ENCODE results near the gene SMC1B.
"Not testable (repeated sequence)": the region's sequence is repeated elsewhere in the genome, so short reads cannot be mapped to it uniquely, and the experiment has no call there.

SMC1B gene

DNA sequence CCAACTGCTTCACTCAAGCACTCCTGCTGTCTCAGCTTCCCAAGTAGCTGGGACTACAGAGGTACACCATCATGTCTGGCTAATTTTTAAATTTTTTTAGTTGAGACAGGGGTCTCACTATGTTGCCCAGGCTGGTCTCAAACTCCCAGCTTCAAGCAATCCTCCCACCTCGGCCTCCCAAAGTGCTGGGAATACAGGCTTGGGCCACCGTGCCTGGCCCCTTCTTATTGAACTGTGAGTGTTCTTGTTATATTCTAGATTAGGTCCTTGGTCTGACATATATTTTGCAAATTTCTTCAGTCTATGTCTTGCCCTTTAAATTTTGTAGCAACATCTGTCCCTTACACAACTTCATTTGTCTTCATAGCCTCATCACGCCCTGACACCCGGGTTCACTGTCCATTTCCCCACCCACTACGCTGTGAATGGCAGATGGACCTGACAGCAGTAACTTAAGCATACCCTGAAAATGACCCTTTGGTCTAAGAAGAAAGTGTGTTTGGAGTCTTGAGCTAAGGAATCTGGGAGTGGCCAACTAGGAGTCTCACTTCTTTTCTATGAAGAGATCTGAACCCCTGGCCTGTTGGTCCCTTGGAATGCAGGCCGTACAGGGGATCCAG, 107.8 kb downstream of the SMC1B start:
- H3K27ac ChIP-seq = no peak overlapping the region
- H4K20me1 ChIP-seq = peaks cover 0 to 4% (median 2%) of the 10 kb centered on the region in 11 experiments; a peak in 10 of 22 replicates

DNA sequence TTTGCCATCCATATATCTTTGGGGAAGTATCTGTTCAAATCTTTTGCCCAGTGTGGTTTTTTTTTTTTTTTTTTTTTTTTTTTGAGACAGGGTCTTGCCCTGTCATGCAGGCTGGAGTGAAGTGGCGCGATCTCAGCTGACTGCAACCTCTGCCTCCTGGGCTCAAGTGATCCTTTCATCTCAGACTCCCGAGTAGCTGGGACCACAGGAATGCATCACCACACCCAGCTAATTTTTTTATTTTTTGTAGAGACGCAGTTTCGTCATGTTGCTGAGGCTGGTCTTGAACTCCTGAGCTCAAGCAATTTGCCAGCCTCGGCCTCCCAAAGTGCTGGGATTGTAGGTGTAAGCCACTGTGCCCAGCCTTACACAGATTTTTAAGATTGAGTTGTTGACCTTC, 108.4 kb downstream of the SMC1B start:
- Histone ChIP-seq H3K4me1 (peaks cover 18 to 76% (median 36%) of the 10 kb centered on the region in 10 experiments), H4K20me1 (no peaks in the 10 kb centered on the region), H3K36me3 (no peaks in the 10 kb centered on the region), H3K4me3 (no peak overlapping the region), H3K27me3 (no peaks in the 10 kb centered on the region), H3K9me3 (replicated peaks in 1 of 11) (no peaks in the 10 kb centered on the region), H3K27ac (no peak overlapping the region), H3K4me2 (no peak overlapping the region), H3K9ac (no peak overlapping the region)
- no peak for TF ChIP-seq Cebpa-rat (IDR thresholded peaks at IDR 0.05)

More for the DNA sequence above, 107.8 kb downstream of the SMC1B start:
- no peak for TF ChIP-seq Cebpa-rat (IDR thresholded peaks at IDR 0.05)
- Histone ChIP-seq H3K4me2 (no peak overlapping the region), H3K27me3 (no peaks in the 10 kb centered on the region), H3K9ac (no peak overlapping the region), H3K9me3 (replicated peaks in 1 of 11) (no peaks in the 10 kb centered on the region), H3K36me3 (no peaks in the 10 kb centered on the region), H3K4me3 (no peak overlapping the region), H3K4me1 (peaks cover 19 to 71% (median 36%) of the 10 kb centered on the region in 10 experiments)

DNA sequence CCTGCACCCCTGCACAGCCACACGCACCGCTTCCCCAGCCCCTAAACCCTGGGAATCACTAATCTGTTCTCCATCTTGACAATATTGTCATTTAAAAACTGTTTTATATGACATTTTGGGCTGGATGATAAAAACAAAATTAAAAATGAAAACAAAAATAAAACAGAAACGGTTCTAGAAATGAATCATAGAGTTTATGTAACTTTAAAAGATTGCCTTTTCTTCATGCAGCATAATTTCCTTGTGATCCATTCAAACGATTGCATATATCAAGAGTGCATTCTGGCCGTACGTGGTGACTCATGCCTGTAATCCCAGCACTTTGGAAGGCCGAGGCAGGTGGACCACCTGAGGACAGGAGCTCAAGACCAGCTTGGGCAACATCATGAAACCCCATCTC, 110.2 kb downstream of the SMC1B start:
- no peaks in the 10 kb centered on the region for H3K27me3 ChIP-seq
- H3K27ac ChIP-seq = peak overlapping the region in 1 of 11 experiments; percentile 48; a peak in 1 of 22 replicates
- peak overlapping the region in 4 of 11 experiments; percentile 1 to 62 (median 44); a peak in 4 of 22 replicates for H3K4me2 ChIP-seq
- H3K36me3 ChIP-seq = no peaks in the 10 kb centered on the region
- no peaks in the 10 kb centered on the region for H4K20me1 ChIP-seq
- no peak overlapping the region for H3K9ac ChIP-seq
- H3K4me3 ChIP-seq = no peak overlapping the region
- peaks cover 5 to 81% (median 36%) of the 10 kb centered on the region in 10 experiments; a peak in 18 of 20 replicates for H3K4me1 ChIP-seq
- no peak for TF ChIP-seq Cebpa-rat (IDR thresholded peaks at IDR 0.05)
- no peaks in the 10 kb centered on the region for H3K9me3 ChIP-seq (replicated peaks in 1 of 11)

DNA sequence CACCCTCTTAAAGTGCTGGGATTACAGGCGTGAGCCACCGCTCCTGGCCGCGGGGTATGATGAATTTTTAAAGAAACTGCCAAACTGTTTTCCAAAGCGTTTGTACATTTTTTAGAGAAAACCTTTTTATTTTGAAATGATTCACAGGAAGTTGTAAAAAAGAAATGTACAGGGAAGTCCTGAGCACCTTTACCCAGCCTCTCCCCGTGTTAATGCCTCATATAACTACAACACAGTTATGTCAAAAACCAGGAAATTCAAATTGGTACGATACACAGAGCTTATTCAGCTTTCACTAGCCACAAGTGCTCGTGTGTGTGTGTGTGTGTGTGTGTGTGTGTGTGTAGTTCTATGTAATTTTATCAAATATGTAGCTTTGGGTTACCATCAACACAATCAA, 110.6 kb downstream of the SMC1B start:
- Histone ChIP-seq H4K20me1 (no peaks in the 10 kb centered on the region), H3K36me3 (no peaks in the 10 kb centered on the region), H3K9me3 (replicated peaks in 1 of 11) (no peaks in the 10 kb centered on the region), H3K9ac (no peak overlapping the region), H3K4me3 (no peak overlapping the region), H3K27ac (peak overlapping the region in 2 of 11 experiments; percentile 48 to 50; a peak in 3 of 22 replicates), H3K27me3 (no peaks in the 10 kb centered on the region), H3K4me2 (peak overlapping the region in 4 of 11 experiments; percentile 29 to 62 (median 60); a peak in 8 of 22 replicates), H3K4me1 (peaks cover 5 to 80% (median 37%) of the 10 kb centered on the region in 10 experiments; a peak in 18 of 20 replicates)
- TF ChIP-seq Cebpa-rat (IDR thresholded peaks at IDR 0.05) = no peak

DNA sequence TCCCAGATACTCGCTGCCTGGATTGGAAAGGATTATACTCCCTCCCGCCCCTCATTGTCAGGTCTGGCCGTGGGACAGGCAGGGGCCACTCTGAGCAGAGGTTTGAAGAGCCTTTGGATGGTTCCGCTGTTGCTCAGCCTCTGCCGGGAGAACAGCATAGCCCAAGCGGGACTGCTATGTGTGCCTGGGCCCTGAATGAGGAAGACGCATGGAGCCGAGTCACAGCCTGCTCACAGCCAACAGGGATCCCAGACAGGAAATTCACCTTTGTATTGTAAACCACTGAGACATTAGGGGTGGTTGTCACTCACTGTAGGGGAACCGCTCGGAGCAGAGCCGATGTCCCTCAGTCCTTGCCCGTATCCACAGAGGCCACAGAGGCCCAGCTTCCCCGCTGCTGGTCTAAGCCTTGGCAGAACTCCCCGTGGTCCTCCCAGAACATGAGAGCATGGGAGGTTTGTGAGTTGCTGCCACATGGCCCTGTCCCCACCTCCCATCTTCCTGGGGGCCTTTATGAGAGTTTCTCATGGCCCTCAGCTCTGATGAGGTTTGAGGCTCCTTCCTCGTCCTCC, 114.4 kb downstream of the SMC1B start:
- H3K9me3 ChIP-seq (replicated peaks in 1 of 11) = no peaks in the 10 kb centered on the region
- peak overlapping the region in 7 of 11 experiments; percentile 8 to 58 (median 40); a peak in 12 of 22 replicates for H3K27ac ChIP-seq
- H3K36me3 ChIP-seq = no peaks in the 10 kb centered on the region
- no peaks in the 10 kb centered on the region for H3K27me3 ChIP-seq
- peak overlapping the region in 7 of 11 experiments; percentile 11 to 71 (median 57); a peak in 13 of 22 replicates for H3K4me2 ChIP-seq
- H3K4me3 ChIP-seq = no peak overlapping the region
- peaks cover 22 to 92% (median 63%) of the 10 kb centered on the region in 10 experiments for H3K4me1 ChIP-seq
- no peak for TF ChIP-seq Cebpa-rat (IDR thresholded peaks at IDR 0.05)
- H3K9ac ChIP-seq = peak overlapping the region in 5 of 11 experiments; percentile 21 to 34 (median 31); a peak in 8 of 22 replicates
- no peaks in the 10 kb centered on the region for H4K20me1 ChIP-seq

GRCh38 chr22:45296628-45297297, 116.6 kb downstream of the SMC1B start:
- H3K36me3 ChIP-seq = no peaks in the 10 kb centered on the region
- H3K4me1 ChIP-seq = peaks cover 39 to 99% (median 75%) of the 10 kb centered on the region in 10 experiments
- H3K4me2 ChIP-seq = peak overlapping the region; percentile 64 to 87 (median 83)
- H3K4me3 ChIP-seq = peak overlapping the region in 5 of 10 experiments; percentile 28 to 51 (median 31); a peak in 7 of 20 replicates
- H4K20me1 ChIP-seq = no peaks in the 10 kb centered on the region
- H3K27me3 ChIP-seq = no peaks in the 10 kb centered on the region
- H3K9ac ChIP-seq = peak overlapping the region; percentile 5 to 70 (median 58); a peak in 17 of 22 replicates
- H3K9me3 ChIP-seq (replicated peaks in 1 of 11) = peaks cover 0 to 8% (median 0%) of the 10 kb centered on the region in 11 experiments; a peak in 2 of 22 replicates
- H3K27ac ChIP-seq = peak overlapping the region; percentile 14 to 94 (median 76); a peak in 20 of 22 replicates
- peak in 4 of 11 experiments; percentile 31 to 63 (median 56); a peak in 5 of 22 replicates for TF ChIP-seq Cebpa-rat (IDR thresholded peaks at IDR 0.05)

DNA sequence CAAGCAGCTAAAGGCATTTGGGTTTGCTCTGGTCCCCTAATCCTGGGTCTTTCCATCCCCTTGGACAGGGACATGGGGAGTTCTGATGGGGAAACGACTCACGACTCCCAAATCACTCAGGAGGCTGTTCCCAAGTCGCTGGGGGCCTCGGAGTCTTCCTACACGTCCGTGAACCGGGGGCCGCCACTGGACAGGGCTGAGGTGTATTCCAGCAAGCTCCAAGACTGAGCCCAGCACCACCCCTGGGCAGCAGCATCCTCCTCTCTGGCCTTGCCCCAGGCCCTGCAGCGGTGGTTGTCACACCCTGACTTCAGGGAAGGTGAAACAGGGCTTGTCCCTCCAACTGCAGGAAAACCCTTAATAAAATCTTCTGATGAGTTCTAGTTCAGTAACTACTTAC, 117.9 kb downstream of the SMC1B start:
- peak overlapping the region; percentile 64 to 87 (median 83); a peak in 19 of 22 replicates for H3K4me2 ChIP-seq
- peaks cover 52 to 99% (median 83%) of the 10 kb centered on the region in 10 experiments for H3K4me1 ChIP-seq
- H3K27ac ChIP-seq = peak overlapping the region in 9 of 11 experiments; percentile 60 to 94 (median 76); a peak in 16 of 22 replicates
- peak overlapping the region in 8 of 11 experiments; percentile 5 to 70 (median 61); a peak in 11 of 22 replicates for H3K9ac ChIP-seq
- no peaks in the 10 kb centered on the region for H3K27me3 ChIP-seq
- no peak for TF ChIP-seq Cebpa-rat (IDR thresholded peaks at IDR 0.05)
- peaks cover 0 to 8% (median 0%) of the 10 kb centered on the region in 11 experiments; a peak in 2 of 22 replicates for H3K9me3 ChIP-seq (replicated peaks in 1 of 11)
- peak overlapping the region in 2 of 10 experiments; percentile 28 to 31; a peak in 2 of 20 replicates for H3K4me3 ChIP-seq
- H4K20me1 ChIP-seq = no peaks in the 10 kb centered on the region
- no peaks in the 10 kb centered on the region for H3K36me3 ChIP-seq

DNA sequence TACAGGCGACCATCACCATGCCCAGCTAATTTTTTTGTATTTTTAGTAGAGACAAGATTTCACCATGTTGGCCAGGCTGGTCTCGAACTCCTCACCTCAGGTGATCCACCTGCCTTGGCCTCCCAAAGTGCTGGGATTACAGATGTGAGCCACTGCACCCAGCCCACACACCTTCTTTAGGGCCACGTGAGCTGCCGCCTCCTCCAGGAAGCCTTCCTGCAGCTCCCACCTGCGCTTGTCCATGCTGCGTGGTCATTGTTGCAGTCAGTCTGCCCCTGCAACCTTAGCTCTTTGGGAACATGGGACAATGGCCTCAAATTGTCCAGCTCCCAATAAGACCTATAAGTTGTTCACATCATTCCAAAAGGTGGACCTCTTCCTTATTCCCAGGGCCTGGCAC, 118.4 kb downstream of the SMC1B start:
- Histone ChIP-seq H3K9ac (peak overlapping the region in 5 of 11 experiments; percentile 13 to 63 (median 63); a peak in 4 of 22 replicates), H3K27ac (peak overlapping the region in 7 of 11 experiments; percentile 74 to 94 (median 82); a peak in 13 of 22 replicates), H3K4me1 (peaks cover 52 to 99% (median 88%) of the 10 kb centered on the region in 10 experiments), H3K4me2 (peak overlapping the region in 6 of 11 experiments; percentile 77 to 87 (median 84); a peak in 12 of 22 replicates)
- not testable (repeated sequence) for H3K9me3 ChIP-seq (replicated peaks in 1 of 11); H3K36me3 ChIP-seq; H3K4me3 ChIP-seq; H3K27me3 ChIP-seq; H4K20me1 ChIP-seq

Data from BLaER1 treated with 17β-estradiol and CSF1 and Interleukin-3, amounts not matched to agents 10 nM and 100 nM (cell line).